Trophoblast cell (in vitro differentiated cells and primary cell): ENCODE measurements around the gene SKI.

Experiments used
- DNase-seq, 2 donors: peaks; one replicate each; pipeline ENCODE4 v3.0.0-alpha.2; 2016
- H2AFZ ChIP-seq: 2 replicates; pipeline ENCODE4 v1.6.1; 2013; ENCODE audit warnings: low read length, moderate library complexity, mild to moderate bottlenecking; ENCODE audit not compliant: insufficient read depth, poor library complexity
- H2AK5ac ChIP-seq: 2 replicates; pipeline ENCODE4 v1.6.1; 2013; ENCODE audit warnings: mild to moderate bottlenecking, low read length
- H2BK120ac ChIP-seq: 2 replicates; pipeline ENCODE4 v1.6.1; 2013; ENCODE audit warnings: low read length, mild to moderate bottlenecking, moderate library complexity; ENCODE audit not compliant: insufficient read depth, poor library complexity
- H2BK12ac ChIP-seq: 2 replicates; pipeline ENCODE4 v1.6.1; 2013; ENCODE audit warnings: mild to moderate bottlenecking, low read length, moderate library complexity
- H2BK5ac ChIP-seq: 2 replicates; pipeline ENCODE4 v1.6.1; 2013; ENCODE audit warnings: low read length, low read depth, moderate library complexity, mild to moderate bottlenecking; ENCODE audit not compliant: poor library complexity
- H3K14ac ChIP-seq: 2 replicates; pipeline ENCODE4 v1.6.1; 2013; ENCODE audit warnings: mild to moderate bottlenecking, low read length
- H3K18ac ChIP-seq: 2 replicates; pipeline ENCODE4 v1.6.1; 2013; ENCODE audit warnings: mild to moderate bottlenecking, low read length
- H3K23ac ChIP-seq: 2 replicates; pipeline ENCODE4 v1.6.1; 2013; ENCODE audit warnings: low read length
- H3K27ac ChIP-seq: 2 replicates; pipeline ENCODE4 v1.5.1; 2013; ENCODE audit warnings: low read depth, mild to moderate bottlenecking, inconsistent platforms, low read length, moderate library complexity
- H3K27me3 ChIP-seq: 2 replicates; pipeline ENCODE4 v1.6.1; 2013; ENCODE audit warnings: inconsistent platforms, mild to moderate bottlenecking, low read length, moderate library complexity; ENCODE audit not compliant: insufficient read depth
- H3K36me3 ChIP-seq, 2 experiments: 1 replicate in 1 of 2; 2 replicates in 1 of 2; pipeline ENCODE4 v1.6.1; 2013; ENCODE audit warnings: low read length in 2 of 2, mild to moderate bottlenecking in 2 of 2, moderate library complexity in 1 of 2; ENCODE audit not compliant: insufficient read depth in 2 of 2, control insufficient read depth in 1 of 2
- H3K4ac ChIP-seq: 2 replicates; pipeline ENCODE4 v1.6.1; 2013; ENCODE audit warnings: low read depth, mild to moderate bottlenecking, low read length, moderate library complexity
- H3K4me1 ChIP-seq, 2 experiments: 1 replicate in 1 of 2; 2 replicates in 1 of 2; pipeline ENCODE4 v1.6.1; 2013; ENCODE audit warnings: low read length in 2 of 2, mild to moderate bottlenecking in 2 of 2, moderate library complexity in 1 of 2; ENCODE audit not compliant: insufficient read depth in 2 of 2, control insufficient read depth in 1 of 2
- H3K4me2 ChIP-seq: 2 replicates; pipeline ENCODE4 v1.6.1; 2013; ENCODE audit warnings: inconsistent platforms, mild to moderate bottlenecking, low read length, moderate library complexity
- H3K4me3 ChIP-seq: 2 replicates; pipeline ENCODE4 v1.5.1; 2013; ENCODE audit warnings: mild to moderate bottlenecking, low read depth, low read length, inconsistent platforms
- H3K79me1 ChIP-seq: one replicate; pipeline ENCODE4 v1.6.1; 2013; ENCODE audit warnings: low read length
- H3K79me2 ChIP-seq: 2 replicates; pipeline ENCODE4 v1.6.1; 2013; ENCODE audit warnings: low read length, mild to moderate bottlenecking; ENCODE audit not compliant: control insufficient read depth, insufficient read depth, poor library complexity
- H3K9ac ChIP-seq: 2 replicates; pipeline ENCODE4 v1.6.1; 2013; ENCODE audit warnings: mild to moderate bottlenecking, low read length
- H3K9me3 ChIP-seq: 2 replicates; pipeline ENCODE4 v1.6.1; 2013; ENCODE audit warnings: low read depth, mild to moderate bottlenecking, control low read depth, inconsistent platforms, low read length; ENCODE audit not compliant: insufficient read depth
- H4K12ac ChIP-seq: 2 replicates; pipeline ENCODE4 v1.6.1; 2013; ENCODE audit warnings: low read depth, mild to moderate bottlenecking, low read length, moderate library complexity
- H4K8ac ChIP-seq: 2 replicates; pipeline ENCODE4 v1.6.1; 2013; ENCODE audit warnings: low read depth, mild to moderate bottlenecking, low read length, moderate library complexity
- H4K91ac ChIP-seq: one replicate; pipeline ENCODE4 v1.6.1; 2013; ENCODE audit warnings: low read depth, mild to moderate bottlenecking, low read length, moderate library complexity
- WGBS: extraction: QIAGEN DNeasy Blood & Tissue Kit; methylation state at CpG from one replicate; pipeline ENCODE4 v1.1.7; 2013; ENCODE audit warnings: missing lambda C conversion rate; ENCODE audit not compliant: insufficient read length, insufficient coverage; ENCODE audit errors: extremely low coverage; 5-methylcytosine and 5-hydroxymethylcytosine counted together

The SKI gene

GRCh38 chr1:2358651-2359640 lies 130.8 kb downstream of the SKI start:
- Histone ChIP-seq H3K27me3 (no peaks in the 10 kb centered on the region), H3K4ac (no peak overlapping the region), H3K4me2 (no peak overlapping the region), H3K9me3 (peaks cover 4% of the 10 kb centered on the region), H3K18ac (no peak overlapping the region), H4K91ac (no peak overlapping the region), H3K4me3 (no peak overlapping the region), H3K79me1 (no peaks in the 10 kb centered on the region), H2AFZ (no peak overlapping the region), H4K8ac (no peak overlapping the region), H2BK12ac (no peak overlapping the region), H3K36me3 (no peaks in the 10 kb centered on the region), H3K27ac (no peak overlapping the region), H3K9ac (no peak overlapping the region), H3K23ac (no peak overlapping the region), H2BK5ac (no peak overlapping the region), H3K14ac (no peak overlapping the region), H2AK5ac (no peak overlapping the region), H2BK120ac (no peak overlapping the region), H3K4me1 (no peaks in the 10 kb centered on the region), H4K12ac (no peak overlapping the region), H3K79me2 (no peaks in the 10 kb centered on the region)
- no peak for DNase-seq
- no CpG with 5 or more reads among the region's 24 CpGs for WGBS
